Left forelimb (tissue), 1 donor: ENCODE data around the gene CREG1.
"Not testable (repeated sequence)": the region's sequence is repeated elsewhere in the genome, so short reads cannot be mapped to it uniquely, and the experiment has no call there.

Experiments used
- DNase-seq: peaks from one replicate; pipeline ENCODE4 v3.0.0-alpha.2; 2018; ENCODE audit warnings: low spot score

The CREG1 gene

GRCh38 chr1:167553136-167554027, at the start of gene CREG1:
CREG1 (minus strand) TSS chr1:167553762.
- peak; percentile 94 for DNase-seq

- no peak for DNase-seq
These were observed 49.3 kb upstream of the CREG1 start for GRCh38 chr1:167602840-167603239.

- DNase-seq, result no peak
These were observed 48.2 kb upstream of the CREG1 start for GRCh38 chr1:167601442-167602383.

- no peak for DNase-seq
These were observed 46.5 kb upstream of the CREG1 start for GRCh38 chr1:167599957-167600581.

GRCh38 chr1:167594822-167595221, 41.3 kb upstream of the CREG1 start:
- DNase-seq, result no peak

- DNase-seq, result no peak
These were observed 40.3 kb upstream of the CREG1 start for GRCh38 chr1:167593860-167594259.

- DNase-seq, result no peak
These were observed 38.9 kb upstream of the CREG1 start for GRCh38 chr1:167592475-167592874.

GRCh38 chr1:167588361-167588760, 34.8 kb upstream of the CREG1 start:
- DNase-seq, result no peak

- DNase-seq, result no peak
These were observed 34.3 kb upstream of the CREG1 start for GRCh38 chr1:167587872-167588271.

GRCh38 chr1:167587342-167587741, 33.8 kb upstream of the CREG1 start:
- DNase-seq, result no peak

- no peak for DNase-seq
These were observed 31.0 kb upstream of the CREG1 start for GRCh38 chr1:167584581-167584980.

- no peak for DNase-seq
These were observed 29.2 kb upstream of the CREG1 start for GRCh38 chr1:167582722-167583121.

- DNase-seq, result no peak
These were observed 28.5 kb upstream of the CREG1 start for GRCh38 chr1:167582064-167582463.

GRCh38 chr1:167579986-167580385, 26.4 kb upstream of the CREG1 start:
- DNase-seq, result no peak

GRCh38 chr1:167578939-167579521, 25.5 kb upstream of the CREG1 start:
- DNase-seq, result no peak

- DNase-seq, result no peak
These were observed 22.1 kb upstream of the CREG1 start for GRCh38 chr1:167575649-167576048.

GRCh38 chr1:167573035-167573434, 19.5 kb upstream of the CREG1 start:
- no peak for DNase-seq

- not testable (repeated sequence) for DNase-seq
These were observed 17.1 kb upstream of the CREG1 start for GRCh38 chr1:167570712-167571111.

- no peak for DNase-seq
These were observed 14.1 kb upstream of the CREG1 start for GRCh38 chr1:167567663-167568062.

- DNase-seq, result no peak
These were observed 13.2 kb upstream of the CREG1 start for GRCh38 chr1:167566766-167567165.

- DNase-seq, result no peak
These were observed 12.4 kb upstream of the CREG1 start for GRCh38 chr1:167565922-167566321.
